GM19328 (cell line): ENCODE measurements around the gene SERPINF2.
"Not testable (repeated sequence)": the region's sequence is repeated elsewhere in the genome, so short reads cannot be mapped to it uniquely, and the experiment has no call there.

Experiments
- ATAC-seq: cut with Tn5 transposase; IDR thresholded peaks from one replicate; pipeline ENCODE4 v1.9.1; 2021; ENCODE audit warnings: mild to moderate bottlenecking, moderate library complexity; ENCODE audit not compliant: unreplicated experiment

The SERPINF2 gene

GRCh38 chr17:1716076-1716911, 26.4 kb upstream of the SERPINF2 start:
- ATAC-seq, result peak; percentile 71

GRCh38 chr17:1716912-1717695, 25.6 kb upstream of the SERPINF2 start:
- ATAC-seq, result peak; percentile 28

GRCh38 chr17:1718362-1719165, 24.1 kb upstream of the SERPINF2 start:
- ATAC-seq, result no peak

- ATAC-seq, result no peak
Observed at GRCh38 chr17:1720856-1721386, 21.8 kb upstream of the SERPINF2 start.

GRCh38 chr17:1722022-1722421, 20.6 kb upstream of the SERPINF2 start:
- ATAC-seq, result not testable (repeated sequence)

- peak; percentile 52 for ATAC-seq
Observed at GRCh38 chr17:1724351-1724868, 18.3 kb upstream of the SERPINF2 start, which contains the start of gene WDR81. TSS of gene WDR81 (plus strand) at chr17:1724704. CDS start at chr17:1724960, 256 bp downstream.

GRCh38 chr17:1724869-1725641, 17.6 kb upstream of the SERPINF2 start:
- peak; percentile 2 for ATAC-seq

GRCh38 chr17:1725642-1726511, 16.8 kb upstream of the SERPINF2 start:
- no peak for ATAC-seq

- no peak for ATAC-seq
Observed at GRCh38 chr17:1726626-1727257, 15.9 kb upstream of the SERPINF2 start.

GRCh38 chr17:1727258-1727789, 15.3 kb upstream of the SERPINF2 start:
- ATAC-seq, result no peak

GRCh38 chr17:1727876-1728630, 14.6 kb upstream of the SERPINF2 start:
- ATAC-seq, result no peak

- ATAC-seq, result no peak
Observed at GRCh38 chr17:1729966-1730325, 12.7 kb upstream of the SERPINF2 start.

- ATAC-seq, result no peak
Observed at GRCh38 chr17:1730326-1731193, 12.1 kb upstream of the SERPINF2 start.

GRCh38 chr17:1731194-1731506, 11.5 kb upstream of the SERPINF2 start:
- no peak for ATAC-seq

GRCh38 chr17:1732241-1732832, 10.3 kb upstream of the SERPINF2 start:
- no peak for ATAC-seq

GRCh38 chr17:1732833-1733321, 9.8 kb upstream of the SERPINF2 start:
- ATAC-seq, result no peak
